Activated gamma-delta T cell (primary cell): ENCODE results near the gene CD200.

Source experiments
- DNase-seq: peaks from one replicate; lab custom pipeline; 2025; lab: John Stamatoyannopoulos, UW

The CD200 gene

GRCh38 chr3:112411425-112411824, 78.5 kb downstream of the CD200 start:
- no peak for DNase-seq
